OCI-LY3 (cell line): Measurements from ENCODE around the gene ALX3.
"Not testable (repeated sequence)": the region's sequence is repeated elsewhere in the genome, so short reads cannot be mapped to it uniquely, and the experiment has no call there.

Source experiments
- H2AFZ ChIP-seq: fragments of 200-600, 300-600 bp; shearing (Covaris generic); 2 replicates; pipeline ENCODE4 v1.6.0; 2014; ENCODE audit warnings: antibody characterized with exemption, low read depth, low read length
- H3K27ac ChIP-seq: fragments of 200-600, 300-600 bp; sonication (generic); 2 replicates; pipeline ENCODE4 v1.5.1; 2014; ENCODE audit warnings: mild to moderate bottlenecking, low read length, moderate library complexity, mixed read lengths
- H3K27me3 ChIP-seq: fragments of 200-600, 300-600 bp; sonication (generic); 2 replicates; pipeline ENCODE4 v1.6.1; 2014; ENCODE audit warnings: low read depth, low read length, mixed read lengths
- H3K36me3 ChIP-seq: fragments of 200-600, 300-600 bp; sonication (generic); replicated peaks from 2 replicates; pipeline ENCODE3; 2014; ENCODE audit warnings: low read depth, low read length, mixed read lengths
- H3K4me1 ChIP-seq: fragments of 300-600, 200-600 bp; sonication (generic); 2 replicates; pipeline ENCODE4 v1.6.1; 2014; ENCODE audit warnings: low read length, mixed read lengths
- H3K4me2 ChIP-seq: fragments of 200-600, 300-600 bp; sonication (generic); 2 replicates; pipeline ENCODE4 v1.6.1; 2014; ENCODE audit warnings: low read length, mixed read lengths
- H3K4me3 ChIP-seq: fragments of 300-600, 200-600 bp; sonication (generic); 2 replicates; pipeline ENCODE4 v1.5.1; 2014; ENCODE audit warnings: antibody characterized with exemption, mild to moderate bottlenecking, low read length, moderate library complexity
- H3K79me2 ChIP-seq: fragments of 300-600, 200-600 bp; shearing (Covaris generic); 2 replicates; pipeline ENCODE4 v1.6.1; 2014; ENCODE audit warnings: mild to moderate bottlenecking, low read length, mixed read lengths
- H3K9ac ChIP-seq: fragments of 300-600, 200-600 bp; shearing (Covaris generic); 2 replicates; pipeline ENCODE4 v1.6.0; 2014; ENCODE audit warnings: mild to moderate bottlenecking, low read length, moderate library complexity
- H3K9me3 ChIP-seq: fragments of 200-600, 300-600 bp; shearing (Covaris generic); 2 replicates; pipeline ENCODE4 v1.6.1; 2014; ENCODE audit warnings: low read length, mixed read lengths; ENCODE audit not compliant: insufficient read depth
- H4K20me1 ChIP-seq: fragments of 200-600, 300-600 bp; sonication (generic); 2 replicates; pipeline ENCODE4 v1.6.1; 2016; ENCODE audit warnings: low read length, mixed read lengths; ENCODE audit not compliant: insufficient read depth
- CTCF ChIP-seq: fragments of 200-600, 300-600 bp; sonication (generic); IDR thresholded peaks from 2 replicates; pipeline ENCODE4 v1.5.1; 2014; ENCODE audit warnings: antibody characterized with exemption, low read length, low read depth
- EZH2phosphoT487 ChIP-seq: fragments of 200-600 bp; shearing (Covaris generic); IDR thresholded peaks from 2 replicates; pipeline ENCODE4 v1.6.1; 2018; ENCODE audit warnings: antibody characterized with exemption, mixed run types, low read depth

Gene ALX3

DNA sequence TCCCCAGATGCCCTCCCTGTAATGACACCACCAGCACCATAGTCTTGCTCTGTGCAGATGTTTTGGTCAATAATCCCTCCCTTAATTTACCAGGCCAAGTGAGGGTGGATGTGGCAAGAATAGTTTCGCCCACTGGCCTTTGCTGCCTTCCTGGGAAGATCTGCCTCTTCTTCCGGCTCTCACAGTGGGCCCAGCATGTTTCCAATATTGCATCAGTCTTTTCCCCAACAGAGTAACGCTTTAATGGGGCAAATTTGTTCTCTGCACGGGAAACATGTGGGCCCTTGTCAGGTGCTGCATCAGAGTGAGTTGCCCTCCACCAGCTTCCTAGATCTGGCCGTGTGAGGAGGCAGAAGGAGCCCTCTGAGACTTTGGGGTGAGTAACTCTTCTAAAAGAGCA is 12.0 kb upstream of the ALX3 start:
- H3K9me3 ChIP-seq: no peaks in the 10 kb centered on the region
- H3K9ac ChIP-seq: no peak overlapping the region
- no peaks in the 10 kb centered on the region for H3K79me2 ChIP-seq
- peaks cover 11% of the 10 kb centered on the region for H3K27me3 ChIP-seq
- H3K4me2 ChIP-seq: no peak overlapping the region
- H3K4me1 ChIP-seq: peaks cover 40% of the 10 kb centered on the region
- TF ChIP-seq CTCF: no peak
- TF ChIP-seq EZH2phosphoT487: no peak
- H2AFZ ChIP-seq: no peak overlapping the region
- no peak overlapping the region for H3K4me3 ChIP-seq
- no peak overlapping the region for H3K27ac ChIP-seq
- H4K20me1 ChIP-seq: no peaks in the 10 kb centered on the region
- H3K36me3 ChIP-seq: no peaks in the 10 kb centered on the region

- TF ChIP-seq CTCF (no peak), EZH2phosphoT487 (no peak)
- H3K4me3 ChIP-seq: no peak overlapping the region
- no peak overlapping the region for H3K9ac ChIP-seq
- H3K79me2 ChIP-seq: no peaks in the 10 kb centered on the region
- no peak overlapping the region for H3K27ac ChIP-seq
- peaks cover 25% of the 10 kb centered on the region for H3K4me1 ChIP-seq
- no peaks in the 10 kb centered on the region for H3K9me3 ChIP-seq
- H4K20me1 ChIP-seq: no peaks in the 10 kb centered on the region
- H3K27me3 ChIP-seq: peaks cover 11% of the 10 kb centered on the region
- H3K36me3 ChIP-seq: no peaks in the 10 kb centered on the region
- H2AFZ ChIP-seq: no peak overlapping the region
- no peak overlapping the region for H3K4me2 ChIP-seq
These were observed 10.6 kb upstream of the ALX3 start for GRCh38 chr1:110081061-110081460.

DNA sequence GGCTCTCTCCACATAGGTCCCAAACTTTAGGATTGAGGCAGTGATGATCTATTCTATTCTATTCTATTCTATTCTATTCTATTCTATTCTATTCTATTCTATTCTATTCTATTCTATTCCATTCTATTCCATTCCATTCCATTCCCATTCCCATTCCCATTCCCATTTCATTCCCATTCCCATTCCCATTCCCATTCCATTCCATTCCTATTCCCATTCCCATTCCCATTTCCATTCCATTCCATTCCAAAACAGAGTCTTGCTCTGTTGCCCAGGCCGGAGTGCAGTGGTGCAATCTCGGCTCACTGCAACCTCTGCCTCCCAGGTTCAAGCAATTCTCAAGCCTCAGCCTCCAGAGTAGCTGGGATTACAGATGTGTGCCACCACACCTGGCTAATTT is 9.5 kb upstream of the ALX3 start:
- not testable (repeated sequence) for H3K4me2 ChIP-seq, H3K4me3 ChIP-seq, H2AFZ ChIP-seq, H3K27ac ChIP-seq, H4K20me1 ChIP-seq, H3K79me2 ChIP-seq, H3K27me3 ChIP-seq, H3K9ac ChIP-seq, H3K9me3 ChIP-seq, H3K36me3 ChIP-seq
- peaks cover 15% of the 10 kb centered on the region for H3K4me1 ChIP-seq

DNA sequence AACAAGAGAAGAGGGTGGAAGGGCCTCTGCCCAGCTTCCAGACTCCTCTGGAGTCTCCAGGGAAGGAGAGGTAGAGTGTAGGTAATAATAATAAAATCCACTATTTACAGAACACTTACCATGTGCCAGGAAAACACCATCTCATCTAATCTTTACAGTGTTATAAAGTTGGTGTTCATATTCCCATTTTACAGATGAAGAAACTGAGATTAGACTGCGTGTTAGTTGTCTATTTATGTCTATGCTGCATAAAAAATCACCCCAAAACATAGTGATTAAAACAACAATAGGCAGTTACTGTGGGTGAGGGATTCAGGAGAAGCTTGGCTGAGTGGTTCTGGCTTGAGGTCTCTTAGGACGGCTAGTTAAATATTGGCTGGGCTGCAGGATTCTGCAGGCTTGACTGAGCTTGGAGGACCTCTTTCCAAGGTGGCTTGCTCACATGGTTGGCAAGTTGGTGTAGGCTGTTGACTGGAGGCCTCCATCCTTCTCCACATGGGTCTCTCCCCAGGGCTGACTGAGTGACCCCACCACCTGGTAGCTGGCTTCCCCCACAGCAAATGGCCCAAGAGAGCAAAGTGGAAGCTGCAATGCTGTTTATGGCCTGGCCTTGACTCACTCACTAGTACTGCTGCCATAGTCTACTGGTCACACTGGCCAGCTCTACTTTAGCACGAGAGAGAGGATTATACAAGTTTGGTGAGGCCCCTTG is 6.5 kb upstream of the ALX3 start:
- Histone ChIP-seq H3K4me1 (no peaks in the 10 kb centered on the region), H3K27me3 (no peaks in the 10 kb centered on the region)

More for the DNA sequence above, 6.5 kb upstream of the ALX3 start:
- no peak overlapping the region for H3K27ac ChIP-seq
- H3K9ac ChIP-seq: no peak overlapping the region
- no peaks in the 10 kb centered on the region for H3K79me2 ChIP-seq
- H2AFZ ChIP-seq: no peak overlapping the region
- no peaks in the 10 kb centered on the region for H4K20me1 ChIP-seq
- TF ChIP-seq EZH2phosphoT487 (no peak), CTCF (no peak)
- no peak overlapping the region for H3K4me3 ChIP-seq
- H3K36me3 ChIP-seq: no peaks in the 10 kb centered on the region
- no peaks in the 10 kb centered on the region for H3K9me3 ChIP-seq
- no peak overlapping the region for H3K4me2 ChIP-seq
